ENCODE measurements around the gene STEAP4. TPM values are rescaled to one million over a fixed set of nuclear protein-coding genes. Genes with fewer than 3 reads are reported as not detected.
"Not testable (repeated sequence)": the region's sequence is repeated elsewhere in the genome, so short reads cannot be mapped to it uniquely, and the experiment has no call there.

Gene STEAP4
- total and polyA plus RNA-seq, 2 experiments from 2014 or later, result not detected

- 68 to 81% methylated on average over 4 of the region's 4 CpGs for WGBS, 2 experiments (ENCODE audit: low coverage in 1 of 2, low lambda C conversion rate in 2 of 2, missing lambda C conversion rate in 2 of 2)
- in situ Hi-C loops (cut with MboI), result no loop called here
- Histone ChIP-seq H3K9ac (no peak overlapping the region), H2AFZ (no peak overlapping the region), H4K20me1 (ENCODE audit: insufficient read depth) (no peaks in the 10 kb centered on the region), H3K27ac (no peak overlapping the region), H3K4me1 (ENCODE audit: insufficient read depth) (no peaks in the 10 kb centered on the region), H3K9me2 (ENCODE audit: insufficient read depth) (no peaks in the 10 kb centered on the region), H3K36me3 (ENCODE audit: low read depth) (no peaks in the 10 kb centered on the region), H3K4me2 (ENCODE audit: unreplicated experiment) (no peak overlapping the region), H3K79me2 (ENCODE audit: insufficient read depth) (no peaks in the 10 kb centered on the region), H3K4me3 (no peak overlapping the region), H3K9me3 (ENCODE audit: low read depth) (no peaks in the 10 kb centered on the region), H3K27me3 (replicated peaks; ENCODE audit: insufficient read depth) (no peaks in the 10 kb centered on the region), H3F3A (ENCODE audit: insufficient read depth) (no peaks in the 10 kb centered on the region)
- no peak for DNase-seq
- TF ChIP-seq EZH2phosphoT487 (IDR thresholded peaks at IDR 0.05; ENCODE audit: insufficient read depth, low read depth), result no peak
Measured at GRCh38 chr7:88262562-88262961, 44.1 kb downstream of the STEAP4 start.

- no peaks in the 10 kb centered on the region for H3K36me3 ChIP-seq (ENCODE audit: low read depth)
- H2AFZ ChIP-seq, result no peak overlapping the region
- WGBS, 2 experiments (ENCODE audit: low coverage in 1 of 2, low lambda C conversion rate in 2 of 2, missing lambda C conversion rate in 2 of 2), result 61 to 78% methylated on average over 1 of the region's 1 CpG
- no peaks in the 10 kb centered on the region for H3K9me3 ChIP-seq (ENCODE audit: low read depth)
- H3K79me2 ChIP-seq (ENCODE audit: insufficient read depth), result no peaks in the 10 kb centered on the region
- no peaks in the 10 kb centered on the region for H3K4me1 ChIP-seq (ENCODE audit: insufficient read depth)
- no peaks in the 10 kb centered on the region for H4K20me1 ChIP-seq (ENCODE audit: insufficient read depth)
- TF ChIP-seq EZH2 (IDR thresholded peaks at IDR 0.05; ENCODE audit: insufficient read depth, poor library complexity, severe bottlenecking), result no peak
- no peak for TF ChIP-seq EZH2phosphoT487 (IDR thresholded peaks at IDR 0.05; ENCODE audit: insufficient read depth, low read depth)
- in situ Hi-C loops (cut with MboI), result no loop called here
- H3K9me2 ChIP-seq (ENCODE audit: insufficient read depth), result no peaks in the 10 kb centered on the region
- no peak overlapping the region for H3K9ac ChIP-seq
- no peak overlapping the region for H3K4me3 ChIP-seq
- no peak overlapping the region for H3K4me2 ChIP-seq (ENCODE audit: unreplicated experiment)
- no peaks in the 10 kb centered on the region for H3K27me3 ChIP-seq (replicated peaks; ENCODE audit: insufficient read depth)
- no peaks in the 10 kb centered on the region for H3F3A ChIP-seq (ENCODE audit: insufficient read depth)
- DNase-seq, result no peak
- H3K27ac ChIP-seq, result no peak overlapping the region
Measured at GRCh38 chr7:88260719-88261118, 46.0 kb downstream of the STEAP4 start.

GRCh38 chr7:88259656-88260380 lies 46.9 kb downstream of the STEAP4 start:
- Histone ChIP-seq H3K4me3 (no peak overlapping the region), H3F3A (ENCODE audit: insufficient read depth) (no peaks in the 10 kb centered on the region), H3K27me3 (replicated peaks; ENCODE audit: insufficient read depth) (no peaks in the 10 kb centered on the region), H4K20me1 (ENCODE audit: insufficient read depth) (no peaks in the 10 kb centered on the region), H3K36me3 (ENCODE audit: low read depth) (no peaks in the 10 kb centered on the region), H3K27ac (no peak overlapping the region), H3K9me2 (ENCODE audit: insufficient read depth) (no peaks in the 10 kb centered on the region), H3K79me2 (ENCODE audit: insufficient read depth) (no peaks in the 10 kb centered on the region), H2AFZ (no peak overlapping the region), H3K4me1 (ENCODE audit: insufficient read depth) (no peaks in the 10 kb centered on the region), H3K4me2 (ENCODE audit: unreplicated experiment) (no peak overlapping the region), H3K9ac (no peak overlapping the region), H3K9me3 (ENCODE audit: low read depth) (no peaks in the 10 kb centered on the region)
- in situ Hi-C loops (cut with MboI), result no loop called here
- WGBS, 2 experiments (ENCODE audit: low coverage in 1 of 2, low lambda C conversion rate in 2 of 2, missing lambda C conversion rate in 2 of 2), result 39 to 47% methylated on average over 2 of the region's 2 CpGs
- no peak for TF ChIP-seq EZH2 (IDR thresholded peaks at IDR 0.05; ENCODE audit: insufficient read depth, poor library complexity, severe bottlenecking)
- no peak for TF ChIP-seq EZH2phosphoT487 (IDR thresholded peaks at IDR 0.05; ENCODE audit: insufficient read depth, low read depth)
- DNase-seq, result peak; percentile 27

GRCh38 chr7:88258296-88258695 lies 48.4 kb downstream of the STEAP4 start:
- in situ Hi-C loops (cut with MboI); H3K4me3 ChIP-seq; H3K9me2 ChIP-seq (ENCODE audit: insufficient read depth); H4K20me1 ChIP-seq (ENCODE audit: insufficient read depth); H2AFZ ChIP-seq; H3K4me1 ChIP-seq (ENCODE audit: insufficient read depth); H3F3A ChIP-seq (ENCODE audit: insufficient read depth); H3K36me3 ChIP-seq (ENCODE audit: low read depth); H3K27me3 ChIP-seq (replicated peaks; ENCODE audit: insufficient read depth); H3K79me2 ChIP-seq (ENCODE audit: insufficient read depth); H3K9ac ChIP-seq; DNase-seq; H3K27ac ChIP-seq; H3K4me2 ChIP-seq (ENCODE audit: unreplicated experiment); H3K9me3 ChIP-seq (ENCODE audit: low read depth): not testable (repeated sequence)
- 71 to 74% methylated on average over 1 of the region's 1 CpG for WGBS, 2 experiments (ENCODE audit: low coverage in 1 of 2, low lambda C conversion rate in 2 of 2, missing lambda C conversion rate in 2 of 2)

- no peaks in the 10 kb centered on the region for H4K20me1 ChIP-seq (ENCODE audit: insufficient read depth)
- H3F3A ChIP-seq (ENCODE audit: insufficient read depth), result no peaks in the 10 kb centered on the region
- no peaks in the 10 kb centered on the region for H3K79me2 ChIP-seq (ENCODE audit: insufficient read depth)
- H3K9me2 ChIP-seq (ENCODE audit: insufficient read depth), result no peaks in the 10 kb centered on the region
- TF ChIP-seq EZH2phosphoT487 (IDR thresholded peaks at IDR 0.05; ENCODE audit: insufficient read depth, low read depth) (no peak), EZH2 (IDR thresholded peaks at IDR 0.05; ENCODE audit: insufficient read depth, poor library complexity, severe bottlenecking) (no peak)
- peaks cover 3% of the 10 kb centered on the region for H3K9me3 ChIP-seq (ENCODE audit: low read depth)
- in situ Hi-C loops (cut with MboI), result no loop called here
- H3K36me3 ChIP-seq (ENCODE audit: low read depth), result no peaks in the 10 kb centered on the region
- H3K4me1 ChIP-seq (ENCODE audit: insufficient read depth), result no peaks in the 10 kb centered on the region
- no peak for DNase-seq
- no peaks in the 10 kb centered on the region for H3K27me3 ChIP-seq (replicated peaks; ENCODE audit: insufficient read depth)
- H2AFZ ChIP-seq, result no peak overlapping the region
- no peak overlapping the region for H3K9ac ChIP-seq
- no peak overlapping the region for H3K27ac ChIP-seq
- H3K4me3 ChIP-seq, result no peak overlapping the region
- H3K4me2 ChIP-seq (ENCODE audit: unreplicated experiment), result no peak overlapping the region
Measured at GRCh38 chr7:88256906-88257305, 49.8 kb downstream of the STEAP4 start.
